ENCODE data around the gene DPYSL3.

DNA sequence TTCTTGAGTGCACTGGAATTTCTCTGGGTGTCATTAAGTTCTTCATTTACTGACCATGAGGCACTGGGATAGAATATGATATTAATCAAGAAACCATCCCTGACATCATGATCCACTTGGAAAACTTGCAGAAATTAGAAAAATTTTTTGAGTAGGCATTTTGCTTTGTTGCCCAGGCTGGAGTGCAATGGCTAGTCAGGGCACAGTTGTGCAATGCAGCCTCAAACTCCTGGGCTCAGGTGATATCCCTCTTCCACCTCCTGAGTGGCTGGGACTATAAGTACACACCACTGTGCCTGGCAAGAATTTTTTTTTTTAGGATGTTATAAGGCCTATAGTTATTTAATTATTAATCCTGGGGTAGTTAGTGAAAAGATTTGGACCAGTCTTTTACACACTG, 168.5 kb downstream of the DPYSL3 start:
- TF ChIP-seq, protein P1, sequence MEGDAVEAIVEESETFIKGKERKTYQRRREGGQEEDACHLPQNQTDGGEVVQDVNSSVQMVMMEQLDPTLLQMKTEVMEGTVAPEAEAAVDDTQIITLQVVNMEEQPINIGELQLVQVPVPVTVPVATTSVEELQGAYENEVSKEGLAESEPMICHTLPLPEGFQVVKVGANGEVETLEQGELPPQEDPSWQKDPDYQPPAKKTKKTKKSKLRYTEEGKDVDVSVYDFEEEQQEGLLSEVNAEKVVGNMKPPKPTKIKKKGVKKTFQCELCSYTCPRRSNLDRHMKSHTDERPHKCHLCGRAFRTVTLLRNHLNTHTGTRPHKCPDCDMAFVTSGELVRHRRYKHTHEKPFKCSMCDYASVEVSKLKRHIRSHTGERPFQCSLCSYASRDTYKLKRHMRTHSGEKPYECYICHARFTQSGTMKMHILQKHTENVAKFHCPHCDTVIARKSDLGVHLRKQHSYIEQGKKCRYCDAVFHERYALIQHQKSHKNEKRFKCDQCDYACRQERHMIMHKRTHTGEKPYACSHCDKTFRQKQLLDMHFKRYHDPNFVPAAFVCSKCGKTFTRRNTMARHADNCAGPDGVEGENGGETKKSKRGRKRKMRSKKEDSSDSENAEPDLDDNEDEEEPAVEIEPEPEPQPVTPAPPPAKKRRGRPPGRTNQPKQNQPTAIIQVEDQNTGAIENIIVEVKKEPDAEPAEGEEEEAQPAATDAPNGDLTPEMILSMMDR (IDR thresholded peaks at IDR 0.05; ENCODE audit: low read depth, low read length), result no peak
- TF ChIP-seq POLR2A (IDR thresholded peaks at IDR 0.05; ENCODE audit: extremely low read depth, insufficient read length) (no peak), MAX (IDR thresholded peaks at IDR 0.05; ENCODE audit: low read depth, low read length) (no peak)

Data from NB4 (cell line).